Esophagus squamous epithelium (tissue), 4 donors: ENCODE results near the gene SIGLEC7.

Source experiments
- POLR2A ChIP-seq, 4 donors: fragments of 450-650 bp; IDR thresholded peaks; one replicate each; pipeline ENCODE4 v1.6.1; 2017; ENCODE audit warnings: antibody characterized with exemption in 4 of 4, mild to moderate bottlenecking in 4 of 4, moderate library complexity in 3 of 4
- TF ChIP-seq, protein P1 (sequence below), 6 experiments: fragments of 450-650 bp in 4 of 6; fragments of 200-600 bp in 2 of 6; sonication (generic) in 2 of 6; IDR thresholded peaks; one replicate each; pipeline ENCODE4 v1.5.1; 2016 to 2019; ENCODE audit warnings: antibody characterized with exemption in 6 of 6, mild to moderate bottlenecking in 4 of 6, moderate library complexity in 4 of 6

DNA sequence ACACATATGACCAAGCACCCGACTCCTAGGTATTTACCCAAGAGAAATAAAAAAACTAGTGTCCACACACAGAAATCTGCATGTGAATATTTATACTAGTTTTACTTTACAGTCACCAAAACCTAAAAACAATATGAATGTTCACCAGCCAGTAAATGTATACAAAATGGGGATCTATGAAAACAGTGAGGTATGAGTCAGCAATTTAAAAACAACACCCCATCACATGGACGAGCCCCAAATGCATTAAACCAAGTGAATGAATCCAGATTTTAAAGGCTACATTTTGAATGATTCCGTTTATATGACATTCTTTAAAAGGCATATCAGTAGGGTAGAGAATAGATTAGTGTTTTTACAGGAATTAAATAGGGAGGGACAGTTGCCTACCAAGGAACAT is 22.1 kb downstream of the SIGLEC7 start:
- TF ChIP-seq, protein P1, sequence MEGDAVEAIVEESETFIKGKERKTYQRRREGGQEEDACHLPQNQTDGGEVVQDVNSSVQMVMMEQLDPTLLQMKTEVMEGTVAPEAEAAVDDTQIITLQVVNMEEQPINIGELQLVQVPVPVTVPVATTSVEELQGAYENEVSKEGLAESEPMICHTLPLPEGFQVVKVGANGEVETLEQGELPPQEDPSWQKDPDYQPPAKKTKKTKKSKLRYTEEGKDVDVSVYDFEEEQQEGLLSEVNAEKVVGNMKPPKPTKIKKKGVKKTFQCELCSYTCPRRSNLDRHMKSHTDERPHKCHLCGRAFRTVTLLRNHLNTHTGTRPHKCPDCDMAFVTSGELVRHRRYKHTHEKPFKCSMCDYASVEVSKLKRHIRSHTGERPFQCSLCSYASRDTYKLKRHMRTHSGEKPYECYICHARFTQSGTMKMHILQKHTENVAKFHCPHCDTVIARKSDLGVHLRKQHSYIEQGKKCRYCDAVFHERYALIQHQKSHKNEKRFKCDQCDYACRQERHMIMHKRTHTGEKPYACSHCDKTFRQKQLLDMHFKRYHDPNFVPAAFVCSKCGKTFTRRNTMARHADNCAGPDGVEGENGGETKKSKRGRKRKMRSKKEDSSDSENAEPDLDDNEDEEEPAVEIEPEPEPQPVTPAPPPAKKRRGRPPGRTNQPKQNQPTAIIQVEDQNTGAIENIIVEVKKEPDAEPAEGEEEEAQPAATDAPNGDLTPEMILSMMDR (IDR thresholded peaks at IDR 0.05), result no peak
- no peak for TF ChIP-seq POLR2A (IDR thresholded peaks at IDR 0.05)
